HuH-7.5 (cell line): ENCODE data around the gene MPPE1.
"Not testable (repeated sequence)": the region's sequence is repeated elsewhere in the genome, so short reads cannot be mapped to it uniquely, and the experiment has no call there.

Experiments
- DNase-seq: peaks from one replicate; pipeline ENCODE4 v3.0.0; 2011; ENCODE audit warnings: low spot score

MPPE1 gene, protein sequence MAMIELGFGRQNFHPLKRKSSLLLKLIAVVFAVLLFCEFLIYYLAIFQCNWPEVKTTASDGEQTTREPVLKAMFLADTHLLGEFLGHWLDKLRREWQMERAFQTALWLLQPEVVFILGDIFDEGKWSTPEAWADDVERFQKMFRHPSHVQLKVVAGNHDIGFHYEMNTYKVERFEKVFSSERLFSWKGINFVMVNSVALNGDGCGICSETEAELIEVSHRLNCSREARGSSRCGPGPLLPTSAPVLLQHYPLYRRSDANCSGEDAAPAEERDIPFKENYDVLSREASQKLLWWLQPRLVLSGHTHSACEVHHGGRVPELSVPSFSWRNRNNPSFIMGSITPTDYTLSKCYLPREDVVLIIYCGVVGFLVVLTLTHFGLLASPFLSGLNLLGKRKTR

DNA sequence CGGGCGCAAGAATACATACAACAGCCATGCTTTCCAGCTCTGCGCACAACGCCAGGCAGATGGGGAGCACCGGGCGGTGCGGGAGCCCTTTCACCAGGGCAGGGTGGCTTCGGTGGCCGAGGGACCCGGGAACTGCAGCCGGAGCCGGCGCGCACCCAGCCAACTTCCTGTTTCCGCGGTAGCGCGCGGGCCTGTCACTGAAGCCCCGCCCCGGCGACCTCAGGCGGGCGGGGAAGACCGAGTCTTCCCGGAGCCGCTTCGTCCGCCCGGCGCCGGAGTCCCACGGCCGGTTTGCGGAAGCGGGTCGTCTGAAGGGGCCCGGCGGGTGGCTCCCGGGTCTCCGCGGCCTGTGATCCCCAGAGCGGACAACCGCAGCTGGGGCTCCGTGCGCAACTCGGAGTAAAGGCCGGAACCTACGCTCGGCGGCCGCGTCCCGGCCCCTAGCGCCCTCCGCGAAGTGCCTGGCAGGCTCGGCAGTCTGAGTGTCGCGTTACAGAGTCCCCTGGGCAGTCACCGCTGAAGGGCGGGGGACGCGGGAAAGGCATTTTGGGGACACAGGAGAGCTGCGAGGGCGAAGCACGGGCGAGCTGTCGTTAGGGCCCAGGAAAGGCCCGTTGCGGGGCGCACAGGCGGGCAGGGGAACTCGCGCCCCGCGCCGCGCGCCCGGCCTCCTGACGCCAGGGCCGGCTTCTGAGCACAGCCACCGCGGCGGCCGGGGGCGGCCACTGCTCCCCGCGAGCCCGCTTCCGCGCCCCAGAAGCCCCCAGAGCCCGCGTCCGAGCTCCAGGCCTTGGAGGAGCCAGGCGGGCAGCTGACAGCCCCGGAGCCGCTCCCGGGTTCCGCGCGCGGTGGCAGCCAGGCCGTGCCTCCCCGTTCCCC, at the start of gene MPPE1:
Gene MPPE1 (minus strand): TSS at position 136 of the 879 bp plus-strand sequence. CDS start 11,053 bp downstream, outside the sequence.
- DNase-seq = peak; percentile 95

- DNase-seq = no peak
Measured at GRCh38 chr18:11957636-11958035, 49.5 kb upstream of the MPPE1 start.

DNA sequence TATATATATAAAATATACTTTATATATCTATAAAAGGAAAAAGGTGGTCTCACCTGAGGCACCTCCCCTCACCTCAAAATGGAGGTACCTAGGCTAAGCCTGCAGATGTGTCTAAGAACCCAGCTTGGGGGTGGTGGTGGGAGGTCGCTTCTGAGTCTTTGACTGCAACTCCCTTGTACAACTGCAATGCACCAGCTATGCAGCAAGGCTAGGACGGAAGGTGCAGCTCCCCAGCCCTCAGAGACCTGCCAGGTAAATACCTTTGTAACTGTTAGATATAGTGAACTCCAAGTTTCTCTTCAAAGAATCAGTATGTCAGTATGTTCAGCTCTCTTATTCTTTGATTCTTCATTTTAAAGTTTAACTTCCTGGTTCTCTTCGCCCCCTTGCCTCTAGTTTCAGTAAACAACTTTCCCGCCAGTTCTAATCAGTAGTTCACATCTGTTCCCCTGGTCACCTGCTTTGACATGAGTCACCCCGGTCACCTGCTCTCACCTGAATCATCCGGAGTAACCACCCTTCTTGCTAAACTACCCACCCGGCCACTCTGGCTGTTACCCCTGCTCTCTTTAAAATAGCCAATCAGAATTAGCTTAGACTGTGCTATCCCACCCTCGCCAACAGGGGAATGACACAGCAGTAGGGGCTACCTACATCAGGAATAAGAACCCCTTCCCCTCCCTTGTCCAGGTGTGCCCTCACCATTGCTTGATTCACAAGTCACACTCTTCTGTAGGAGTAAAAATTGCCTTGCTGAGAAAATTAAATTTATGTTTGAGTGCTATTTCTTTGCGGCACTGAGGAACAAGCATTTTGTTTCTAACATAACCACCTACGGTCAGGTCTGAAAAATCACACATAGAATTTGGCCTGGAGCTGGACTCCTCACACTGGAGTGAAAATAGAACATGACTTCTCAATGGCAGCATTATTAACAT, 48.5 kb upstream of the MPPE1 start:
- no peak for DNase-seq

- DNase-seq = peak; percentile 73
Measured at GRCh38 chr18:11955239-11956029, 47.3 kb upstream of the MPPE1 start.

GRCh38 chr18:11953113-11953512, 45.0 kb upstream of the MPPE1 start:
- DNase-seq = no peak

GRCh38 chr18:11951390-11951851, 43.3 kb upstream of the MPPE1 start:
- DNase-seq = no peak

GRCh38 chr18:11950824-11951223, 42.7 kb upstream of the MPPE1 start:
- DNase-seq = no peak

GRCh38 chr18:11948852-11949523, 40.9 kb upstream of the MPPE1 start:
- DNase-seq = no peak

DNA sequence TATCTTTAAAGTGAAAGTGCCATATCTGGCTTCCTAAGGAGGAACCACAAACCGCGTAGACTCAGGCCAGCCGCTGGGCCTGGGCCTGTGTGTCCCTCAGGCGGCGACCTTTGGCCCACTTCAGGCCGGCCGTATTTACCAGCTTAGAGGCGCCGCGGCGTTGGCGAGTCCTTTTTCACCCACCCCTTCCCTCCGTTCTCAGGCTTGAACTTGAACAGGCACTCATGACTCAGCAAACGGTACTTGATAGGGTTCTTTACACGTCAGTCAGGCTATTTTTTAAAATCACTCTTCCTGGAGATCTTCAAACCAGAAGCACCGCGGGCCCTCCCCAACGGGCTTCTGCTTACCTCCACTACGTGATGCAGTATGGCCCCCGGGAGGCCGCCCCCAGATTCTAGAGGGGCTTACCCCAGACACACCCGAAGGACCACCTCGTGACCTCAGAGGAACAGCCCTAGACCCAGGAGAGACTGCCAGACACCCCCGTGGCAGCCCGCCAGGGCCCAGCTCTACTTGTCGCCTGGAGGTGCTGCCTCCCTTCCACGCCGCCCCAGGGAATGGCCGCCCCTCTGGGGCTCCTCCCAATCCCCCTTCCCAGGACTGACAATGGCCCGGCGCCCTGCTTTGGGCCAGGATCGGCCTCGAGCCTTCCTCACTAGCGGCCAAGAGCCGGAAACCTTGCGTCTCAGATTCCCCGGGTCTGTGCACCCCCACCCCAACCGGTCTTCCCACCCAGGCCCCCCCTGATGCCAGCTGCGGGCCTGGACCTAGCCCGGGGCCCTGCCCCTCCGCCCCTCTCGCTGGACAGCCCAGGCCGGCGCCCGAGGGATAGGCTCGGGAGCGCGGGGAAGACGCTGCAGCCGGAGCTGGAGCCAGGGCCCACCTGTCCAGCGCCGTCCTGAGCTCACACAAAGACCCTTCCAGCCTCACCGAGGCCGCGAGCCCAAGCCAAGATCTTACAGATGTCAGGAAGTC, 39.4 kb upstream of the MPPE1 start:
- peak; percentile 67 for DNase-seq

DNA sequence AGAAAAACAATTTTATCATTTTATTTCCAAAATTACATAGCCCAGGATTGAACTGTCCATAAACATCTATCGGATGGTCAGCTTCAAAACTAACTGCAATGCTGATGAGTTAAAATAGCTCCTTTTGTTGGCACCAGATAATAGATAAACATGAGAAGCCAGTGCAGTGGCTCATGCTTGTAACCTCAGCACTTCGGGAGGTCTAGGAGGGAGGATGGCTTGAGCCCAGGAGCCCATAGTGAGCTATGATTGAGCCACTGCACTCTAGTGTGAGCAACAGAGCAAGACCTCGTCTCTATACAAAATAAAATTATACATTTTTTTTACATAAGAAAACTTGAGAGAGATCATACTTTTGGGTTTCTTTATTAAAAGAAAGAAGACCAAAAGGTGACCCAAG, 38.6 kb upstream of the MPPE1 start:
- no peak for DNase-seq

DNA sequence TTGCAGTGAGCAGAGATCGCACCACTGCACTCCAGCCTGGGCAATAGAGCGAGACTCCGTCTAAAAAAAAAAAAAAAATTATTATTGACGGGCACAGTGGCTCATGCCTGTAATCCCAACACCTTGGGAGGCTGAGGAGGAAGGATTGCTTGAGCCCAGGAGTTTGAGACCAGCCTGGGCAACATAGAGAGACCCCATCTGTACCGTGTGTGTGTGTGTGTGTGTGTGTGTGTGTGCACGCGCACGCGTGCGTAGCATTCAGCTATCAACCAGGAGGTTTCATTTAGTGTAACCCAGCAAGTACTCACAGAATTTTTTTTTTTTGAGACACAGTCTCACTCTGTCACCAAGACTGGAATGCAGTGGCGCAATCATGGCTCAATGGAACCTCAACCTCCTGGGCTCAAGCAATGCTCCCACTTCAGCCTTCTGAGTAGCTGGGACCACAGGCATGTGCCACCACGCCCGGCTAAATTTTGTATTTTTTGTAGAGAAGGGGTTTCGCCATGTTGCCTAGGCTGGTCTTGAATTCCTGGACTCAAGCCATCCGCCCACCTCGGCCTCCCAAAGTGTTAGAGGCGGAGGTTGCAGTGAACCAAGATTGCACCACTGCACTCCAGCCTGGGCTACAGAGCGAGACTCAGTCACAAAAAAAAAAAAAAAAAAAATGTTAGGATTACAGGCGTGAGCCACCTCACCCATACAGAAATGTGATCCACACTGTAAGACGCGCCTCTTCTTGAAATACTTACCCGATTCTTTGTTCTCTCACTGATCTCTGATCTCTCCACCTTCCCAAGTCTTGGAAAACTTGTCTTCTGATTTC, 37.9 kb upstream of the MPPE1 start:
- not testable (repeated sequence) for DNase-seq

- DNase-seq = no peak
Measured at GRCh38 chr18:11944786-11945185, 36.7 kb upstream of the MPPE1 start.

GRCh38 chr18:11944252-11944651, 36.1 kb upstream of the MPPE1 start:
- no peak for DNase-seq

DNA sequence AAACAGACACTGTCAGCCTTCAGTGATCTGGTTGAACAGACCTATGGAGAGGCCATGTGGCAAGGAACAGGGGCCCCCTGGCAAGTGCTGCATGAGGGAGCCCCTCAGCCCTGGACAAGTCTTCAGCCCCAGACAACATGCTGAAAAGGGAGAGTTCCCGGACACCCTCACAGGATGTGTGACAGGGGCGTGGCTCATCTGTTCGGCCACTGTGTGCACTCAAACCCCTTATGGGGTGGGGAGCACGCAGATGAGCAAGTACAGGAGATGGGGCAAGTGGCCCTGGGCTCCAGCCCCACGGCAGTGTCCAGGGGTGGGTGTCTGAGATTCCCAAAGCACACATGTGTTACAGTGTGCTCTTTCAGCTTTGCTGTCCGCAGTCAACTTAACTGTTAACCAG, 35.4 kb upstream of the MPPE1 start:
- DNase-seq = no peak

DNA sequence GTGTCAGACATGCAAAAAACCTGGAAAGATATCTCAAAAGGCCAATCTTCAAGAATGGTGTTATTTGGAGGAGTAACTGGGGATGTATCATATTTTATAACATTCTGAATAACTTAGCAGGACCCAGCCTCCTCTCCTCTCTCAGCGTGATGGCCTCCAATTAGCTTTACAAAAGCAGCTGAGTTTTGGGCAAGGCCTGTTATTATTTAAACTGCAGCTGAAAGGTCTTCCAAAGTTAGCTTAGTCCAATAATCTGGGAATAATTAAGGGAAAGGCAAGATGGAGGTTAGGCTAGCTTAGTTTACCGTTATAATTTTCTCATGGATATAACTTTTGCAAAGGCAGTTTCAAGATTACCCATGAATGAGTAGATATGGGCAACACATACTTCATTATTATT, 32.8 kb upstream of the MPPE1 start:
- DNase-seq = no peak

DNA sequence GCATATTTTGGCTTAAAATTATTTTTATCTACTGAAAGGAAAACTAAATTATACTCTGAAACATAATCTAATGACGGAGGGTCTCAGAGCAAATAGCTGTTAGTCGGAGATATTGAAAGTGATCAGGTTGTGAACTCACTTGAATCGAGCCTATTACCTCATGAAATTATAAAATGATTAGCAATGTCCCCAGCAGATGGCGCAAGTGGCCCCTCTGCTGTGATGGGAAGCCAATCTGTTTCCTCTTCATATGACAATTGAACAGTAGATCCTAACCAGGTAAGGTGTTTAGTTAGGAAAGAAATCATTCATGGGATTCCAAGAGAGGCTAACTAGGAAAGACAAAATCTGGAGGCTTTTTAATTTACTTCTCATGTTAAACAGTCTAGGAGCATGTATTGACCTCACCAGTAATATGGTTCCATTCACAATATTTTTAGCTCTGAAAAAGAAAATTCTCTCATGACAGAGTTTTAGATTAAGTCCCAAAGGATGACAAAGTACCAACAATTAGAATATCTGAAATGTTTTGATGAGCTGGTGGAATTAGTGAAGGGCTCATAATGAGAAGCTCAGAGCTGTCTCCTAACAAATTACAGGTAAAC, 29.9 kb upstream of the MPPE1 start:
- DNase-seq = peak; percentile 84

DNA sequence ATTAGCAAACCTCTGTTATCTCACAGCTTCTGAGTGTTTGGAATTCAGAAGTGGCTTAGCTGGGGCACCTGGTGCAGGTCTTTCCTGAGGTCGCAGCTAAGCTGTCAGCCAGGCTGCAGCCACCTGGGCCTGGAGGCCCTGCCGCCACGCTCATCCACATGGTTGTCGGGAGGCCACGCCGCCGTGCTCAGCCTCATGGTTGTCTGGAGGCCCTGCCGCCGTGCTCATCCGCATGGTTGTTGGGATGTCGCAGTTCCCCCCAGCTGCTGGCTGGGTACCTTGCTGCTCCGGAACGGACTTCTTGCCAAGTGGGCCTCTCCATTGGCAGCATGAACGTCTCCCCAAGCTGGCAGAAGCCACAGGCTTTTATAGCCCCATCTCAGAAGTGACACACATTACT, 24.3 kb upstream of the MPPE1 start:
- no peak for DNase-seq

- no peak for DNase-seq
Measured at GRCh38 chr18:11927497-11927896, 19.4 kb upstream of the MPPE1 start.
